OCI-LY3 (cell line): Measurements from ENCODE around the gene H19.

Experiments
- CTCF ChIP-seq: fragments of 200-600, 300-600 bp; sonication (generic); IDR thresholded peaks from 2 replicates; pipeline ENCODE4 v1.5.1; 2014; ENCODE audit warnings: antibody characterized with exemption, low read length, low read depth
- EZH2phosphoT487 ChIP-seq: fragments of 200-600 bp; shearing (Covaris generic); IDR thresholded peaks from 2 replicates; pipeline ENCODE4 v1.6.1; 2018; ENCODE audit warnings: antibody characterized with exemption, mixed run types, low read depth

GRCh38 chr11:1958367-1958766 lies 39.3 kb downstream of the H19 start:
- TF ChIP-seq CTCF (no peak), EZH2phosphoT487 (no peak)
